ENCODE results near the gene GIPC1.

The GIPC1 gene

DNA sequence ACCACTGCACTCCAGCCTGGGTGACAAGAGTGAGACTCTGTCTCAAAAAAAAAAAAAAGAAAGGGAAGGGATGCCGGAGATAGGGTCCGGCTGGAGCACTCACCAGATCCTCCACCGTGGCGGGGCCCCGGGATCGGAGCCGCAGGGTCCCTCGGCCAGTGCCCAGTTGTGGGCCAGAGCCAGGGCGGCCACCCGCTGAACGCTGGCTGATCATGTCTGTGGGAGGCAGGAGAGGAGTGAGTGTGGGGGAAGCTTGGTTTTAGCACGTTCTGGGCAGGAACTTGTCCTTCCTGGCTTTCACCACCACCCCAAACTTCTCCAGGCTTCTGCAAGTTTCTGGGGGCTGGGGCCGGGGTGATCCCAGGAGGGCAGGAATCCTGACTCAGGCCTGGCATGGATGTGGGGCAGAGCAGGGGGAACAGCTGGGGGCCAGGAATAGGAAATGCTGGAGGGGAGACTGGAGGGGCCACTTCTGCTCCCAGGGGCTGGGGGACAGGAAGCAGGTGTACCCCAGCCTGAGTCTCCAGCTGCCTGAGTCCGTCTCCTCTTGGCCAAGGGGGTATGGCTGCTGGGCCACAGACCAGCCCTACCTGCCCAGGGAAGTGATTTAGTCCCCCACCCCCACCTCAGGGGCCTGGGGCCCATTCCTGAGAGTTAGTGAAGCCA is 16.5 kb downstream of the GIPC1 start:
- no peak for DNase-seq (ENCODE audit: low read depth)
- no peak for TF ChIP-seq CTCF (IDR thresholded peaks at IDR 0.05; ENCODE audit: low read depth, low read length, missing control alignments)
- no peak overlapping the region for H3K4me3 ChIP-seq (ENCODE audit: low read depth, low read length)
- in situ Hi-C loops (cut with HindIII; ENCODE audit: low sequenced_read_pairs), result no loop called here

- no peak for DNase-seq (ENCODE audit: low read depth)
- TF ChIP-seq CTCF (IDR thresholded peaks at IDR 0.05; ENCODE audit: low read depth, low read length, missing control alignments), result no peak
- in situ Hi-C loops (cut with HindIII; ENCODE audit: low sequenced_read_pairs), result no loop called here
- H3K4me3 ChIP-seq (ENCODE audit: low read depth, low read length), result no peak overlapping the region
Measured at GRCh38 chr19:14478113-14478545, 17.8 kb downstream of the GIPC1 start.

- in situ Hi-C loops (cut with HindIII; ENCODE audit: low sequenced_read_pairs), result no loop called here
- H3K4me3 ChIP-seq (ENCODE audit: low read depth, low read length), result no peak overlapping the region
- no peak for DNase-seq (ENCODE audit: low read depth)
- TF ChIP-seq CTCF (IDR thresholded peaks at IDR 0.05; ENCODE audit: low read depth, low read length, missing control alignments), result no peak
Measured at GRCh38 chr19:14477418-14478112, 18.4 kb downstream of the GIPC1 start.

DNA sequence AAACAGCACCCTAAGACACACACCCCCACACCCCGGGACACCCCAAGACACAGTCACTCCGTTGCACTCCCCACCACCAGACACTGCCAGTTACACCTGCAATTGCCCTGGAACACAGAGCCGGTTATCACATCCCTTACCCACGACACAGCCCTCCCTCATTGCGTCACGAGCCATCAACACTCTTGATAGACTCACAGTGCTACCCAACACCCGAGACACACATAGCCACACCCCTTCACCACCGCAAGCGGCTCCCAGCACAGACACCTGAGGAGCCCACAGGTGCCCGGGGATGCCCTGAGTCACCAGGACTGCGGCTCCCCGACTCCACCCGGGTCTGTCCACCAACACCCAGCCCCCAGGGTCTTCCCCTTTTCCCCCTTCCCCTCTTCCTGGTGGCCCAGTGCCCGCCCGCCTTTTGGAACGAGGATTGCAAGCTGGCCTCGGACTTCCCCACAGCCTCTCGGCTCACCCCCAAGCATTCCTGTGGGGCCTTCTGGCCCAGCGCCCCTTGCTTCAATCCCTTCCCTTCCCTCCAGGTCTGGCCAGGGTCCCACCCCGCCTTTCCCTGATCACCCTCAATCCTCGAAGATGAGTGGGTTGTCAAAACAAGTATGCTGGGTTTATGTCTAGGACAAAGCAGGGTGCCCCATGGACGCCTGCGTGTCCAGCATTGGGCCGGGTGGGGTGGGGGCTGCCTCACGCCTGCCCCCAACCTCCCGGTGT is 19.1 kb downstream of the GIPC1 start:
- H3K4me3 ChIP-seq (ENCODE audit: low read depth, low read length), result no peak overlapping the region
- in situ Hi-C loops (cut with HindIII; ENCODE audit: low sequenced_read_pairs), result no loop called here
- peak; percentile 37 for DNase-seq (ENCODE audit: low read depth)
- no peak for TF ChIP-seq CTCF (IDR thresholded peaks at IDR 0.05; ENCODE audit: low read depth, low read length, missing control alignments)

DNA sequence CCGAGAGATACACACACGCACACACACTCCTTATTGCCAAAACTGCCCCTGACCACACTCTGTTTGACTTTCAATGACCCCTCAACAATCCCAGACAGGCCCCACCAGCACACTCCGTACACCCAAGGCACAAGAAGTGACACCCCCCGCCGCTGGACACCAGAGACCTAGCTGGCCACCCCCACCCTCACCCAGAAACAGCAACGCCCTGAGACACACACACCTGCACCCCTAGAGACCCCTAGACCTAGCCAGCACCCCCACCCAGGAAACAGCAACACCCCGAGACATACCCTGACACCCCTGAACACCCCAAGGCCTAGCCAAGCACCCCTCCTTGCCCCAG is 19.6 kb downstream of the GIPC1 start:
- no peak overlapping the region for H3K4me3 ChIP-seq (ENCODE audit: low read depth, low read length)
- DNase-seq (ENCODE audit: low read depth), result no peak
- in situ Hi-C loops (cut with HindIII; ENCODE audit: low sequenced_read_pairs), result no loop called here
- no peak for TF ChIP-seq CTCF (IDR thresholded peaks at IDR 0.05; ENCODE audit: low read depth, low read length, missing control alignments)

DNA sequence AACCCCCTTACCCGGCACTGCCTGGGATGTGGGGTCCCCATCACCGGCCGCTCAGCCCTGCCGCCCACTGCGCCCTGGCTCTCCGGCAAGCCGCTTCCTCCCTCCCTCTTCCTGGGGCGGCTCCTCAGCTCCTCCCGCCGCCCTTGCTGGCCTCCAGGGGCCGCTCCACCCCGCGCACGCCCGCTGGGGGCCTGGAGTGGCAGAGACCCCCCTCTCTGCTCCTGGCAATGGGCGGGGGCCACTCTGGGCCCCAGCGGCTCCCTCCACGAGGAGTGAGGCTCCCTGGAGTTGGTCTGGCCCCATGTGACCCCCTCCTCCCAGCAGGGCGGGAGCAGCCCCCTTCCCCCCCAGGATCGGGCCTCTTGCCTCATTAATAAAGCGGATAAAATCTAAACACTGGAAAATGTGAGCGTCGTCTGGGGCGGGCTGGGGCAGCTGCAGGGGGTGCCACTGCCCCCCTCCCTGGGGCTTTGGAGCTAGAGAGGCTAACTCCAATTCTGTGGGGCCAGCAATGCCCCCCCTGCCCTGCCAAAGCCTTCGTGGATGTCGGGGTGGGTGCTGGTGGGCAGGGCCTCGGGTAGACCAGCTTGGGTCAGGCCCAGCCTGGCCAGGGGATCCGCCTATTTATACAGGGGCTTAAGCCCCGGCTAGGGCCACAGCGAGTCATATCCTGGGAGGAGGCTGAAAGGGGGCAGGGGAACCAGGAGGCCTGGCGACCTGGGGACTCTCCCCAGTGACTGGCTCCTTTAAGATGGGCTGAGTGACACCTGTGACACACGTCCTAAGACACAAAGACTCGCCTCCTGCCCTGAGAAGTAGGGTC is 20.5 kb downstream of the GIPC1 start, which contains the start of gene PTGER1:
Gene PTGER1, minus strand, starts transcription at position 104 of the 823 bp plus-strand sequence. CDS start 1,034 bp downstream, outside the sequence.
- no peak for DNase-seq (ENCODE audit: low read depth)
- peak within 1 kb of the TSS; percentile 16 for H3K4me3 ChIP-seq (ENCODE audit: low read depth, low read length)

More for the DNA sequence above, 20.5 kb downstream of the GIPC1 start, which contains the start of gene PTGER1:
- peak; percentile 48 for TF ChIP-seq CTCF (IDR thresholded peaks at IDR 0.05; ENCODE audit: low read depth, low read length, missing control alignments)
- in situ Hi-C loops (cut with HindIII; ENCODE audit: low sequenced_read_pairs), result no loop called here
